ENCODE measurements around the gene CAMK2A.

Gene CAMK2A

DNA sequence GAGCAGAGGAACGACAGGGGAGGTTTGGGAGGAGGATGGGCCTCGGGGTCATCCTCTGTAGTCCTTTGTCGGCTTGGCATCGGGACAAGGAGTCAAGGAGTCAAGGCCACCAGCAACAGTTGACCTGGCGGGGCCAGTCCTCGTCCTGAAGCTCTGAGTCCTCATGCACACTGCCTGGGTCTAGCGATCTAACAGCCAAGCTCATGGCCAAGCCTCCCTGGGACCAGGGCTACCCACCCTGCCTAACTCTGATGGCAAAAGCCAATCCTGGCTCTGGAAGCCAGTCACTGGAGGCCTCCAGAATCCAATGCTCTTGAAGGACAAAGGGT is 49.8 kb downstream of the CAMK2A start:
- no peak for DNase-seq (ENCODE audit: low spot score)
- TF ChIP-seq, protein P1, sequence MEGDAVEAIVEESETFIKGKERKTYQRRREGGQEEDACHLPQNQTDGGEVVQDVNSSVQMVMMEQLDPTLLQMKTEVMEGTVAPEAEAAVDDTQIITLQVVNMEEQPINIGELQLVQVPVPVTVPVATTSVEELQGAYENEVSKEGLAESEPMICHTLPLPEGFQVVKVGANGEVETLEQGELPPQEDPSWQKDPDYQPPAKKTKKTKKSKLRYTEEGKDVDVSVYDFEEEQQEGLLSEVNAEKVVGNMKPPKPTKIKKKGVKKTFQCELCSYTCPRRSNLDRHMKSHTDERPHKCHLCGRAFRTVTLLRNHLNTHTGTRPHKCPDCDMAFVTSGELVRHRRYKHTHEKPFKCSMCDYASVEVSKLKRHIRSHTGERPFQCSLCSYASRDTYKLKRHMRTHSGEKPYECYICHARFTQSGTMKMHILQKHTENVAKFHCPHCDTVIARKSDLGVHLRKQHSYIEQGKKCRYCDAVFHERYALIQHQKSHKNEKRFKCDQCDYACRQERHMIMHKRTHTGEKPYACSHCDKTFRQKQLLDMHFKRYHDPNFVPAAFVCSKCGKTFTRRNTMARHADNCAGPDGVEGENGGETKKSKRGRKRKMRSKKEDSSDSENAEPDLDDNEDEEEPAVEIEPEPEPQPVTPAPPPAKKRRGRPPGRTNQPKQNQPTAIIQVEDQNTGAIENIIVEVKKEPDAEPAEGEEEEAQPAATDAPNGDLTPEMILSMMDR (IDR thresholded peaks at IDR 0.05; ENCODE audit: extremely low read depth, missing control alignments) = no peak

DNA sequence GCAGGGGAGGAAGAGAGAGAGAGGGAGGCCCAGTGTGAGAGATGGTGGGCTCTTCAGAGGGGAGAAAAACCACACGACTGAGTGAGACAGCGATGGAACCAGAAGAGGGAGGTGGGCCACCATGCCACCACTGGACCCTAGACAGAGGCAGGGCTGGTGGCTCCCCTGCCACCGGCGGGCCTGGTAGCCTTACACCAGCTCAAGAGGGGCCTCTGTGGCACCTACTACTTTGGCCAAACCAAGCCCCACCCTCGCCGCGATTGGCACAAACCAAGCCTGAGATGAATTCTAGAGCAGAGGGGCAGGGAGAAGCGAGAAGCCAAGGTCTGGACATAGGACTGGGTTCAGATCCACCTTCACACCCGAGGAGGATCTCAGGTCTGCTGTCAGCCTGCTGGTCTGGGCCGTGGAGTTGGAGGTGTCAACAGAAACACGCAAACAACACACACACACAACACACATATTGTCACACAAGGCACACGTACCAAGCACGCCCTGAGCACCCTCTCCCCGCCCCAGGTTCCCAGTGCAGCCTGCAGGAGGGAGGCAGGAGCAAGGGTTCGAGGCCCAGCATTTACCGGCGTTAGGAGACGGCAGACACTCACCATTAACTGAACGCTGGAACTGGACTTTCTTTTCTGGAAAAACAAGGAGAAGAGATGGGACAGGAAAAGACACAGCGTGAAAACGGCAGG is 50.3 kb downstream of the CAMK2A start:
- no peak for DNase-seq (ENCODE audit: low spot score)
- TF ChIP-seq, protein P1 (IDR thresholded peaks at IDR 0.05; ENCODE audit: extremely low read depth, missing control alignments) = no peak

DNA sequence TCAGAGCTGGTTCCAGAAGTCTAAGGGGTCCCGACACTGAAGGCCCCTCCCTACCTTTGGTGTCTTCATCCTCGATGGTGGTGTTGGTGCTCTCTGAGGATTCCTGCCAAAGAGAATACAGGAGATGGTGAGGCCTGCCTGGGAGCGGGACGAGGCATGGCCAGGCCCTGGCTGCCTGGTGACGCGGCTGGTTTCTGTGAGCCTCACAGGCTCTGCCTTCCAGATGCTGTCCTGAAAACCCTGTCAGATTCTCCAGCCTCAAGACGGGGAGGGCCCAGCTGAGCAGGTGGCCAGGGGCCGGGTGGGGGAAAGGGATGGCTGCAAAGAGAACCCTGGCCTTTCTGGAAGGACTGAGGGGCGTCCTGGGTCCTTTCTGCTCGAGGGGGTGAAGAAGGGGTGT is 50.9 kb downstream of the CAMK2A start:
- TF ChIP-seq, protein P1 (IDR thresholded peaks at IDR 0.05; ENCODE audit: extremely low read depth, missing control alignments) = no peak
- no peak for DNase-seq (ENCODE audit: low spot score)

DNA sequence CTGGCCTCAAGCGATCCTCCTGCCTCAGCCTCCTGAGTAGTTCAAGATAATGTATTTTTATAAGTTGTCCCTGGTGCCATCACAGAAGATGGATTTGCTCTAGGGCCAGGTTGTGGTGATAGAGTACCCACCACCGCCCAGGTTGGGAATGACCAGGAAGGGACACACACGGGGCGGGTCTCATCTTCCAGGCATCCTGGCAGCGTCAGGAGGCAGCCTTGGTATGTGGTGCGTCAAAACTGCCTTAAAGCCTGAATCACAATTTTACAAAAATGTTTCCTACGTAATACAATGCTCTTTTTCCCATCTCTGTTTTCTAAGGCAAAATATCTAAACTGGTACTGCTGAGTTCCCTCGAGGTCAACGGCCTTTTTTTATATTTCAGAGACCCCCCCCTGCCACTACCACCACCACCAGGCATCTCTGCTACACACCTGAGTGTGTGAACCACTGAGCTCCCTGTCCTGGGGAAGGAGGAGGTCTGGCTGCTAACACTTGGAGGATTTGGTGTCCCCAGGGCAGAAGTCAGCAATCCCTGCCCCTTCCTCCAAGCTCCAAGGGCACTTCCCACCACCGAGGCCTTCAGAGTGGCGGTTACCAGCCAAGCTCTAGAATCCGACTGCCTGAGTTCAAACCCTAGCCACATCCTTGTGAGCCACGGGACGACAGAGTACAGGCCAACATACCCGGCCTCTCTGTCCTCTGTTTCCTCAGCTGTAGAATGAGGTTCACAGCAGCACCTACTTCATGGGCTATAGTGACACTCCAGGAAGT is 52.4 kb downstream of the CAMK2A start:
- no peak for DNase-seq (ENCODE audit: low spot score)
- TF ChIP-seq, protein P1 (IDR thresholded peaks at IDR 0.05; ENCODE audit: extremely low read depth, missing control alignments) = no peak

DNA sequence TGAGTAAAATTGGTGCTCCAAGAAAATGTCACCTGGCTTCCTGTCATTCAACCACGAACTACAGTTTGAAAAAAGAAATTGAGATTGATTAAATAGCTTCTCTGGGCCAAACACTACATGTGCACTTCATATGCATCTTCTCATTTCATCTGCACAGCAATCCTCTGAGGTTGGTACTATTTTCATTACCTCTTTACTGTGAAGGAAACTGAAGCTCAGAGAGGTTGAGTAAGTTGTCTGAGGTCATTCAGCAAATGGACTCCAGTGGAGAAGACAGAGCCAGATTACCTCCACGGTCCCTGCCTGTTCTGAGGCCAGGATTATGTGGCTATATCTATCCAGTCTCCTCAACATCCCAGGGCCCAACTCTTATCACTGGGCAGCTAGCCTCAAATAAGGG is 53.3 kb downstream of the CAMK2A start:
- no peak for DNase-seq (ENCODE audit: low spot score)
- TF ChIP-seq, protein P1 (IDR thresholded peaks at IDR 0.05; ENCODE audit: extremely low read depth, missing control alignments) = no peak

DNA sequence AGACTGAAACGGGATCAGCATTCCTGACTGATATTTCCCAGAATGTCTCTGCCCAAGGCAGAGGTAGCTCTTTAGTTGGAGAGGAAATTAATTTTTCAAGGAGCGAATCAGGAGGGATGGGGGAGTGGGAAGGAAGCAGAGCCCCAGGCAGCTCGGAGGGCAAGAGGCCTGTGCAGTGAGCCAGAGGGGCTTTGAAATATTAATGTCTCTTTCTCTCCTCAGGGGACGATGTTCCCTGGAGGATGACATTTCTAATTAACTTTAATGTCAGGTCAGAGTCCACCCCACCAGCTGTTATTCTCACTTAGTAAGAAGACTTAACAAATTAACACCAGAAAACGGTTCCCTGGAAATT is 54.1 kb downstream of the CAMK2A start:
- TF ChIP-seq, protein P1 (IDR thresholded peaks at IDR 0.05; ENCODE audit: extremely low read depth, missing control alignments) = no peak
- DNase-seq (ENCODE audit: low spot score) = no peak

All from GM20000 (cell line).